OCI-LY1 (cell line): ENCODE data around the gene MPP2.

Source experiments
- H2AFZ ChIP-seq: fragments of 200-600 bp; sonication (generic), shearing (Covaris generic); 2 replicates; pipeline ENCODE4 v1.6.0; 2014; ENCODE audit warnings: antibody characterized with exemption, mild to moderate bottlenecking, low read length
- H3F3A ChIP-seq: fragments of 200-600 bp; sonication (generic), shearing (Covaris generic); 2 replicates; pipeline ENCODE4 v1.6.0; 2014; ENCODE audit warnings: mild to moderate bottlenecking, antibody characterized with exemption, low read length, moderate library complexity; ENCODE audit not compliant: insufficient read depth
- H3K27ac ChIP-seq: fragments of 200-600 bp; sonication (generic); 2 replicates; pipeline ENCODE4 v1.5.1; 2014; ENCODE audit warnings: low read length, mixed run types, mild to moderate bottlenecking, low read depth; ENCODE audit not compliant: poor library complexity, severe bottlenecking
- H3K27me3 ChIP-seq: fragments of 200-600 bp; sonication (generic); 2 replicates; pipeline ENCODE4 v1.6.0; 2014; ENCODE audit warnings: antibody characterized with exemption, mild to moderate bottlenecking, low read length, moderate library complexity; ENCODE audit not compliant: insufficient read depth
- H3K36me3 ChIP-seq: fragments of 200-600 bp; sonication (generic); 2 replicates; pipeline ENCODE4 v1.6.1; 2014; ENCODE audit warnings: mild to moderate bottlenecking, antibody characterized with exemption, low read length, moderate library complexity, mixed read lengths; ENCODE audit not compliant: insufficient read depth
- H3K4me1 ChIP-seq: fragments of 200-600 bp; sonication (generic); 2 replicates; pipeline ENCODE4 v1.5.1; 2014; ENCODE audit warnings: mild to moderate bottlenecking, low read length, moderate library complexity; ENCODE audit not compliant: insufficient read depth, severe bottlenecking
- H3K4me2 ChIP-seq: fragments of 200-600 bp; sonication (generic), shearing (Covaris generic); 2 replicates; pipeline ENCODE4 v1.6.1; 2014; ENCODE audit warnings: low read length
- H3K4me3 ChIP-seq: fragments of 200-600 bp; sonication (generic); 2 replicates; pipeline ENCODE4 v1.5.1; 2014; ENCODE audit warnings: low read length, low read depth, mild to moderate bottlenecking, mixed read lengths; ENCODE audit not compliant: poor library complexity, severe bottlenecking
- H3K79me2 ChIP-seq: fragments of 200-600 bp; shearing (Covaris generic); 2 replicates; pipeline ENCODE4 v1.6.1; 2016; ENCODE audit warnings: mixed run types, low read length, mixed read lengths; ENCODE audit not compliant: insufficient read depth
- H3K9ac ChIP-seq: fragments of 200-600 bp; sonication (generic), shearing (Covaris generic); 2 replicates; pipeline ENCODE4 v1.6.1; 2014; ENCODE audit warnings: mild to moderate bottlenecking, low read length, mixed read lengths
- H3K9me2 ChIP-seq: fragments of 200-600 bp; sonication (generic), shearing (Covaris generic); 2 replicates; pipeline ENCODE4 v1.6.1; 2014; ENCODE audit warnings: low read depth, mild to moderate bottlenecking, low read length, mixed read lengths
- H3K9me3 ChIP-seq: fragments of 200-600 bp; shearing (Covaris generic); 2 replicates; pipeline ENCODE4 v1.6.1; 2014; ENCODE audit warnings: low read length, mixed read lengths
- H4K20me1 ChIP-seq: fragments of 200-600 bp; sonication (generic), shearing (Covaris generic); 2 replicates; pipeline ENCODE4 v1.6.0; 2016; ENCODE audit warnings: mild to moderate bottlenecking, low read length; ENCODE audit not compliant: insufficient read depth
- EZH2 ChIP-seq: fragments of 200-600 bp; sonication (generic), shearing (Covaris generic); IDR thresholded peaks from 2 replicates; pipeline ENCODE4 v1.8.0; 2017; ENCODE audit warnings: borderline replicate concordance, mixed run types, mild to moderate bottlenecking, antibody characterized with exemption, low read length, moderate library complexity, mixed read lengths
- TF ChIP-seq, protein P1 (sequence below): fragments of 200-600 bp; sonication (generic), shearing (Covaris generic); IDR thresholded peaks from 2 replicates; pipeline ENCODE4 v1.5.1; 2017; ENCODE audit warnings: mild to moderate bottlenecking, antibody characterized with exemption, low read length, moderate library complexity, mixed read lengths

MPP2 gene

DNA sequence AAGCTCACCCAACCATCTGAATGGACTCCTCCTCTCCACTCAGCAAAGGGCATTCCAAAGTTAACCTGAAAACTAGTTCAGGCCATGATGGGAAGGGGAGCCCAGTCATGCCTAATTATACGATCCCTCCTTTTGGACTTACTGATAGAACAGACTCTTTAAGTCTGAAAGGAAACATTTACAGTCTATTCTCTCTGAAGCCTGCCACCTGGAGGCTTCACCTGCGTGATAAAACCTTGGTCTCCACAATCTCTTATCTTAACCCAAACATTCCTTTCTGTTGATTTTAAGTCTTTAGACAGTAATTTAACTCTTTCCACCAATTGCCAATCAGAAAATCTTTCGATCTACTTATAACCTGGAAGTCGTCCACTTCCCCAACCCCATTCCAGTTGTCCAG is 9.0 kb upstream of the MPP2 start:
- no peak for TF ChIP-seq EZH2
- TF ChIP-seq, protein P1, sequence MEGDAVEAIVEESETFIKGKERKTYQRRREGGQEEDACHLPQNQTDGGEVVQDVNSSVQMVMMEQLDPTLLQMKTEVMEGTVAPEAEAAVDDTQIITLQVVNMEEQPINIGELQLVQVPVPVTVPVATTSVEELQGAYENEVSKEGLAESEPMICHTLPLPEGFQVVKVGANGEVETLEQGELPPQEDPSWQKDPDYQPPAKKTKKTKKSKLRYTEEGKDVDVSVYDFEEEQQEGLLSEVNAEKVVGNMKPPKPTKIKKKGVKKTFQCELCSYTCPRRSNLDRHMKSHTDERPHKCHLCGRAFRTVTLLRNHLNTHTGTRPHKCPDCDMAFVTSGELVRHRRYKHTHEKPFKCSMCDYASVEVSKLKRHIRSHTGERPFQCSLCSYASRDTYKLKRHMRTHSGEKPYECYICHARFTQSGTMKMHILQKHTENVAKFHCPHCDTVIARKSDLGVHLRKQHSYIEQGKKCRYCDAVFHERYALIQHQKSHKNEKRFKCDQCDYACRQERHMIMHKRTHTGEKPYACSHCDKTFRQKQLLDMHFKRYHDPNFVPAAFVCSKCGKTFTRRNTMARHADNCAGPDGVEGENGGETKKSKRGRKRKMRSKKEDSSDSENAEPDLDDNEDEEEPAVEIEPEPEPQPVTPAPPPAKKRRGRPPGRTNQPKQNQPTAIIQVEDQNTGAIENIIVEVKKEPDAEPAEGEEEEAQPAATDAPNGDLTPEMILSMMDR: no peak
- Histone ChIP-seq H3K4me3 (no peak overlapping the region), H3K27me3 (no peaks in the 10 kb centered on the region; the same call in 1 of the 2 replicates), H3K27ac (no peak overlapping the region), H3K9ac (no peak overlapping the region), H3K4me2 (no peak overlapping the region), H3K36me3 (no peaks in the 10 kb centered on the region), H3F3A (no peaks in the 10 kb centered on the region), H4K20me1 (no peaks in the 10 kb centered on the region), H3K9me3 (no peaks in the 10 kb centered on the region), H3K9me2 (no peaks in the 10 kb centered on the region), H3K4me1 (no peaks in the 10 kb centered on the region), H2AFZ (no peak overlapping the region), H3K79me2 (no peaks in the 10 kb centered on the region)

DNA sequence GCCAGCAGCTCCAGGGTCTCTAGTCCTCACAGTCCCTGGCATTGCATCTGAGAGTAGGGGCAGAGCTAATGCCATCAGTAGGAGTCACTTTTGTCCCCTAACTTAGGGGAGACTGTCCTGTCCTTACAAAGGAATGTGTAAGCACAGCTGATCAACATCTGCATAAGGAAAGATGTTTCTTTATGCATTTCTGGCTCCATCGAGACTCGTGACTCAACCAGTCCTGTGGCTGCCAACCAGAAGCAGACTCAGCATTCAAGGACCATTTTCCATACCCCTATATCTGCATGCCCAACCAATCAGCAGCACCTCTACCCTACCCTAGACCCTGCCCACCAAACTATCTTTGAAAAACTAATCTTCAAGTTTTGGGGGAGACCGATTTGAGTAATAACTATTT is 8.2 kb upstream of the MPP2 start:
- H2AFZ ChIP-seq: no peak overlapping the region
- no peaks in the 10 kb centered on the region for H3K79me2 ChIP-seq
- H3F3A ChIP-seq: no peaks in the 10 kb centered on the region
- no peaks in the 10 kb centered on the region for H3K4me1 ChIP-seq
- H4K20me1 ChIP-seq: no peaks in the 10 kb centered on the region
- no peaks in the 10 kb centered on the region for H3K36me3 ChIP-seq
- H3K9me2 ChIP-seq: no peaks in the 10 kb centered on the region
- no peak overlapping the region for H3K4me3 ChIP-seq
- H3K4me2 ChIP-seq: no peak overlapping the region
- H3K9me3 ChIP-seq: no peaks in the 10 kb centered on the region
- TF ChIP-seq EZH2: no peak
- TF ChIP-seq, protein P1: no peak
- no peak overlapping the region for H3K9ac ChIP-seq
- H3K27ac ChIP-seq: no peak overlapping the region
- H3K27me3 ChIP-seq: no peaks in the 10 kb centered on the region; the same call in 1 of the 2 replicates

DNA sequence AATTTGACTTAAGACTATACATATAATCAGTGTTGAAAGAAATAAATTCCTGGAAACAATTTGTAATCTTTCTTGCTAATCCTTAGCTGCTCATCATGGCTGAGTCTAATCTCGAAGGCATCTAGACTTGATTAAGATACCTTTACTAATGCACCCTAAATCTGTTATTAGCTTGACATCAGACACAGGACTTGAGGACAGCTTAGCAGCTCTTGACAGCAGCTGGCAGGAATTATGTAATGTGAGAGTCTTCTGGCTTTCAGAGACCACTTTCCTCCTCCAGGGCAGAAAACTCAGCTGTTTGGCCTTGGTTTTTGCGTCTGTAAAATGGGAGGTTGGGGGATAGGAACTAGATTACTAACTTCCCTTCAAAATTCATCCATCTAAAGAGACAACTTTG is 7.1 kb upstream of the MPP2 start:
- Histone ChIP-seq H4K20me1 (no peaks in the 10 kb centered on the region), H3K9ac (no peak overlapping the region), H3K9me3 (no peaks in the 10 kb centered on the region), H3F3A (no peaks in the 10 kb centered on the region), H3K27ac (no peak overlapping the region), H2AFZ (no peak overlapping the region), H3K79me2 (no peaks in the 10 kb centered on the region), H3K4me1 (no peaks in the 10 kb centered on the region), H3K36me3 (no peaks in the 10 kb centered on the region), H3K9me2 (no peaks in the 10 kb centered on the region), H3K4me2 (no peak overlapping the region), H3K27me3 (no peaks in the 10 kb centered on the region; the same call in 1 of the 2 replicates), H3K4me3 (no peak overlapping the region)
- TF ChIP-seq, protein P1: no peak
- no peak for TF ChIP-seq EZH2
